B cell (primary cell): Measurements from ENCODE around the gene HOXD12. TPM values are rescaled to one million over a fixed set of nuclear protein-coding genes. Genes with fewer than 3 reads are reported as not detected.
A peak's percentile ranks its signal among the peaks of the same experiment; 100 is the strongest.

Source experiments
- ATAC-seq: fragments of 200-7000 bp; cut with Tn5 transposase; one replicate; pipeline ENCODE4 v1.10.0; 2021; ENCODE audit warnings: low read depth, mild to moderate bottlenecking, moderate number of reproducible peaks, moderate library complexity
- CTCF ChIA-PET: fragments of 350-600 bp; sonication (Branson Sonifier 250); formaldehyde crosslinking; loops from one replicate; lab custom pipeline; 2021; ENCODE audit warnings: antibody characterized with exemption, inconsistent platforms; lab: Charles Lee
- POLR2A ChIA-PET: fragments of 350-600 bp; sonication (Branson Sonifier 250); formaldehyde crosslinking; loops from one replicate; lab custom pipeline; 2021; ENCODE audit warnings: antibody characterized with exemption; lab: Charles Lee
- DNase-seq: peaks from one replicate; pipeline ENCODE4 v3.0.0; 2013
- H2AFZ ChIP-seq: 2 replicates; pipeline ENCODE4 v1.6.1; 2012; ENCODE audit warnings: mild to moderate bottlenecking, low read depth, low read length; ENCODE audit not compliant: insufficient read depth, poor library complexity, severe bottlenecking
- H3K27ac ChIP-seq, 2 donors: 1 replicate in 1 of 2; 2 replicates in 1 of 2; pipeline ENCODE4 v1.5.1; 2012 to 2013; ENCODE audit warnings: low read length in 2 of 2, mild to moderate bottlenecking in 2 of 2, moderate library complexity in 1 of 2
- H3K27me3 ChIP-seq, 4 experiments: fragments of 200-600 bp in 1 of 4; sonication (generic) in 1 of 4; replicated peaks in 1 of 4; 1 replicate in 2 of 4; 2 replicates in 2 of 4; pipeline versions ENCODE4 v1.6.1 to v1.7.0; 2013 to 2016; ENCODE audit warnings: low read length in 3 of 4, mild to moderate bottlenecking in 2 of 4, mixed read lengths in 1 of 4, moderate library complexity in 1 of 4; ENCODE audit not compliant: insufficient read depth in 4 of 4, control insufficient read depth in 3 of 4; ENCODE audit errors: control extremely low read depth in 1 of 4
- H3K36me3 ChIP-seq, 2 experiments: replicated peaks in 1 of 2; 1 replicate in 1 of 2; 2 replicates in 1 of 2; pipeline versions ENCODE4 v1.6.1 to v1.7.1; 2013; ENCODE audit warnings: low read length in 1 of 2; ENCODE audit not compliant: insufficient read depth in 2 of 2, control insufficient read depth in 1 of 2; ENCODE audit errors: control extremely low read depth in 1 of 2, extremely low read depth in 1 of 2
- H3K4me1 ChIP-seq, 2 donors: fragments of 200-600 bp in 1 of 2; sonication (generic) in 1 of 2; 1 replicate in 1 of 2; 2 replicates in 1 of 2; pipeline versions ENCODE4 v1.5.1 to v1.6.1; 2013 to 2017; ENCODE audit warnings: low read length in 2 of 2; ENCODE audit not compliant: control insufficient read depth in 2 of 2, insufficient read depth in 2 of 2
- H3K4me2 ChIP-seq: replicated peaks from 2 replicates; pipeline ENCODE3; 2012; ENCODE audit warnings: mild to moderate bottlenecking, low read depth, low read length; ENCODE audit not compliant: poor library complexity, severe bottlenecking
- H3K4me3 ChIP-seq, 5 experiments: fragments of 200-600 bp in 1 of 5; sonication (generic) in 1 of 5; 1 replicate in 3 of 5; 2 replicates in 2 of 5; pipeline versions ENCODE4 v1.5.1 to v1.7.0; 2011 to 2016; ENCODE audit warnings: low read length in 4 of 5, mild to moderate bottlenecking in 4 of 5, low read depth in 2 of 5, control low read depth in 1 of 5, moderate library complexity in 1 of 5; ENCODE audit not compliant: insufficient read depth in 1 of 5; ENCODE audit errors: control extremely low read depth in 1 of 5, extremely low read depth in 1 of 5
- H3K79me2 ChIP-seq: fragments of 200-600 bp; sonication (generic); one replicate; pipeline ENCODE4 v1.6.0; 2016; ENCODE audit warnings: low read length; ENCODE audit not compliant: control insufficient read depth, insufficient read depth
- H3K9ac ChIP-seq: fragments of 200-600 bp; sonication (generic); 2 replicates; pipeline ENCODE4 v1.6.1; 2017; ENCODE audit warnings: mild to moderate bottlenecking, low read length, moderate library complexity
- H3K9me3 ChIP-seq, 3 donors: one replicate each; pipeline versions ENCODE4 v1.6.1 to v1.7.1; 2013; ENCODE audit warnings: low read length in 2 of 3; ENCODE audit not compliant: control insufficient read depth in 2 of 3, insufficient read depth in 1 of 3; ENCODE audit errors: control extremely low read depth in 1 of 3
- H4K20me1 ChIP-seq: 2 replicates; pipeline ENCODE4 v1.6.0; 2012; ENCODE audit warnings: mild to moderate bottlenecking, low read length; ENCODE audit not compliant: insufficient read depth, control insufficient read depth, poor library complexity, severe bottlenecking
- H3K27ac Mint-ChIP-seq: one replicate; pipeline ENCODE4 v1.8.0; 2021; ENCODE audit warnings: mixed read lengths
- H3K27me3 Mint-ChIP-seq: one replicate; pipeline ENCODE4 v1.8.0; 2021; ENCODE audit warnings: mixed read lengths
- H3K4me1 Mint-ChIP-seq: one replicate; pipeline ENCODE4 v1.8.0; 2021; ENCODE audit warnings: mixed read lengths
- H3K4me3 Mint-ChIP-seq: one replicate; pipeline ENCODE4 v1.8.0; 2021; ENCODE audit warnings: mixed read lengths
- H3K9me3 Mint-ChIP-seq: one replicate; pipeline ENCODE4 v1.8.0; 2022; ENCODE audit warnings: mixed read lengths; ENCODE audit not compliant: insufficient read depth
- CTCF ChIP-seq: fragments of 200-600 bp; IDR thresholded peaks from one replicate; pipeline ENCODE4 v1.8.0; 2022; ENCODE audit warnings: antibody characterized with exemption, mild to moderate bottlenecking
- EZH2 ChIP-seq: IDR thresholded peaks from 2 replicates; pipeline ENCODE4 v1.6.1; 2012; ENCODE audit warnings: borderline replicate concordance, low read depth, mild to moderate bottlenecking, moderate library complexity, low read length; ENCODE audit not compliant: insufficient read depth, poor library complexity, severe bottlenecking
- WGBS: methylation state at CpG from one replicate; pipeline ENCODE4 v1.1.5; 2013; ENCODE audit warnings: missing lambda C conversion rate; ENCODE audit not compliant: insufficient coverage; 5-methylcytosine and 5-hydroxymethylcytosine counted together
- intact Hi-C: fragments of 100-400 bp; cut with micrococcal nuclease; formaldehyde crosslinking; loops from one replicate; pipeline ENCODE4 v1.10.0; 2022
- polyA plus RNA-seq: library from polyadenylated mRNA; depleted of rRNA; stranded (reverse); fragments of >200 nt; gene quantifications from 2 replicates; pipeline ENCODE4 v1.2.3, GENCODE V29; 2012
- total RNA-seq, 2 donors: library from RNA; stranded (reverse); fragments of 120-200 nt in 1 of 2; gene quantifications; 1 replicate in 1 of 2; 2 replicates in 1 of 2; pipeline versions ENCODE4 v1.2.3 to v1.2.4, GENCODE V29; 2013 to 2022

Gene HOXD12
- total and polyA plus RNA-seq, 2 donors (not counting 1 experiment from before 2014, with no cell fraction given) = not detected

DNA sequence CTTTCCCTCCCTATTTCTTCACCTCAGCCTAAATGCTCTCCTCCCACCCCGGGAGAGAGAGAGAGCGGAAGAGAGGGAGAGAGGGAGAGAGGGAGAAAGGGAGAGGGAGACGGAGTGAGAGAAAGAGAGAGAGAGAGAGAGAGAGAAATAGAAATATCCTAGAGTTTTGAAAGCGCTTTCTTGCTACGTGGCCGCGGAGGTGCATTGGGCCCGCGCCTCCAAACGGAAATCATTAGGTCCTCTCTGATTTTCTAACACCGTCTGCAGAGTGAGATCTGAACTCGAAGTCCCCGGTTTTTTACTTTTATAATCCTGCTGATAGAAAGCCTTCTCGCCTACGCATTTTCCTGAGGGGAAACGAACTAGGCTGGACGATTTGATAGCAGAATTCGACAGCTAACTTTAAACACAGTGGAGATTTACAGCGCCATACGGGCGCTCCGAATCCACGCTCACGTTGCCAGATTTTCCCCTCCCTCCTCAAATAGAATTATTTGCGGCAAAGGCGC, 14.9 kb upstream of the HOXD12 start:
- intact Hi-C loops = no loop called here
- H3K79me2 ChIP-seq = no peaks in the 10 kb centered on the region
- H3K27me3 Mint-ChIP-seq = peaks cover 73% of the 10 kb centered on the region
- H3K9me3 ChIP-seq = peaks cover 1 to 84% (median 38%) of the 10 kb centered on the region in 3 donors
- no peaks in the 10 kb centered on the region for H4K20me1 ChIP-seq
- H3K4me1 Mint-ChIP-seq = peaks cover 5% of the 10 kb centered on the region
- POLR2A ChIA-PET = interaction anchor here (0.5 kb wide), 1 partner anchor 1771 kb away, joined by 3 read pairs; no protein-coding TSS in a partner anchor
- H3K27ac Mint-ChIP-seq = peak overlapping the region; percentile 6
- peaks cover 10 to 22% of the 10 kb centered on the region in 2 donors for H3K4me1 ChIP-seq
- peaks cover 0 to 96% (median 80%) of the 10 kb centered on the region in 4 experiments for H3K27me3 ChIP-seq
- no peaks in the 10 kb centered on the region for H3K36me3 ChIP-seq
- H3K9ac ChIP-seq = no peak overlapping the region
- H3K27ac ChIP-seq = no peak overlapping the region
- H3K4me2 ChIP-seq = no peak overlapping the region
- no peak overlapping the region for H3K4me3 Mint-ChIP-seq
- H2AFZ ChIP-seq = no peak overlapping the region
- no peak for ATAC-seq
- TF ChIP-seq CTCF (no peak), EZH2 (no peak)
- DNase-seq = peak; percentile 32
- no peak overlapping the region for H3K4me3 ChIP-seq
- H3K9me3 Mint-ChIP-seq = no peaks in the 10 kb centered on the region
- CTCF ChIA-PET = no interaction called here
- 6% methylated on average over 23 of the region's 26 CpGs for WGBS

GRCh38 chr2:176085120-176085788, 14.3 kb upstream of the HOXD12 start:
- Histone ChIP-seq H3K36me3 (no peaks in the 10 kb centered on the region), H3K4me1 (peaks cover 10 to 20% of the 10 kb centered on the region in 2 donors), H3K4me3 (no peak overlapping the region), H3K27me3 (peaks cover 0 to 98% (median 85%) of the 10 kb centered on the region in 4 experiments), H3K9me3 (peaks cover 1 to 81% (median 38%) of the 10 kb centered on the region in 3 donors), H3K79me2 (no peaks in the 10 kb centered on the region), H2AFZ (no peak overlapping the region), H3K4me2 (no peak overlapping the region), H3K27ac (no peak overlapping the region), H3K9ac (no peak overlapping the region), H4K20me1 (no peaks in the 10 kb centered on the region)
- DNase-seq = peak; percentile 32
- H3K4me1 Mint-ChIP-seq = peaks cover 4% of the 10 kb centered on the region
- ChIA-PET CTCF (interaction anchor here (1.4 kb wide), 1 partner anchor 12 kb away, joined by 5 read pairs; no protein-coding TSS in a partner anchor), POLR2A (no interaction called here)
- no peak overlapping the region for H3K27ac Mint-ChIP-seq
- H3K9me3 Mint-ChIP-seq = no peaks in the 10 kb centered on the region
- peaks cover 78% of the 10 kb centered on the region for H3K27me3 Mint-ChIP-seq
- no peak overlapping the region for H3K4me3 Mint-ChIP-seq
- no peak for ATAC-seq
- TF ChIP-seq EZH2 = no peak
- TF ChIP-seq CTCF = no peak
- intact Hi-C loops = no loop called here
- WGBS = 19% methylated on average over 22 of the region's 40 CpGs
